ENCODE measurements around the gene SAMD8.

GRCh38 chr10:75079436-75080083 lies 31.9 kb upstream of the SAMD8 start:
- TF ChIP-seq CTCF (IDR thresholded peaks at IDR 0.05) (no peak), POLR2A (IDR thresholded peaks at IDR 0.05) (no peak)

Data from heart left ventricle (tissue), 13 donors.